Germinal center (tissue), 1 donor: ENCODE measurements around the gene GRID2IP.

Experiments
- DNase-seq: peaks from one replicate; pipeline ENCODE4 v3.0.0; 2012; ENCODE audit warnings: mixed read lengths, low spot score

The GRID2IP gene

DNA sequence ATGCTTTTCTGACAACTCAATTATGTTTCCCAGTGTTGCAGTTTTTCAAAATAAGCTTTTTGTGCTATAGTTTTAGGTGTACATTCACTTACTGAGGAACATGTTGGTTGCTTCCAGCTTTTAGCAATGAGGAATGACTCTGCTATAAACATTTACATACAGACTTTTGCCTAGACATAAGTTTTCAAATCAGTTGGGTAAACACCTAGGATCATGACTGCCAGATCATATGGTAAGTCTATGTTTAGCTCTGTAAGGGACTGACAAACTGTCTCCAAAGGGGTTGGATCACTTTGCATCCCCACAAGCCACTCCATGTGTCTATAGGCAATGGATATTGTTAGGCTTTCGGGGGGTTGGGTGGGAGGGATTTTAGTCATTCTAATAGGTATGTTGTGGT, 10.8 kb upstream of the GRID2IP start:
- no peak for DNase-seq

- DNase-seq: no peak
Measured at GRCh38 chr7:6559896-6560295, 8.6 kb upstream of the GRID2IP start.

DNA sequence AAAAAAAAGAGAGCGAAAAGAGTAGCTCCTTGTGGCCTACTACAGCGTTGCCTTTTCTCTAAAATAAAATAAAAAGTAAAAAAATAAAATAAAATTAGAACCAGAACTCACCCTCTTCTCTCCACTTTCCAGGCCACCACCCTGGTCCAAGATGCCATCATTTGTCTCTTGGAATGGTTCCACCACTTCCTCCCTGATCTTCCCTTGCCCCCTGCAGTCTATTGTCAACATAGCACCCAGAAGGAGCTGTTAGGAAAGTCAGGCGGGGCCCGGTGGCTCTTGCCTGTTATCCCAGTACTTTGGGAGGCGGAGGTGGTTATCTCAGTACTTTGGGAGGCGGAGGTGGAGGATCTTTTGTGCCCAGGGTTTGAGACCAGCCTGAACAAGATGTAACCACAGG, 7.6 kb upstream of the GRID2IP start:
- DNase-seq: no peak

DNA sequence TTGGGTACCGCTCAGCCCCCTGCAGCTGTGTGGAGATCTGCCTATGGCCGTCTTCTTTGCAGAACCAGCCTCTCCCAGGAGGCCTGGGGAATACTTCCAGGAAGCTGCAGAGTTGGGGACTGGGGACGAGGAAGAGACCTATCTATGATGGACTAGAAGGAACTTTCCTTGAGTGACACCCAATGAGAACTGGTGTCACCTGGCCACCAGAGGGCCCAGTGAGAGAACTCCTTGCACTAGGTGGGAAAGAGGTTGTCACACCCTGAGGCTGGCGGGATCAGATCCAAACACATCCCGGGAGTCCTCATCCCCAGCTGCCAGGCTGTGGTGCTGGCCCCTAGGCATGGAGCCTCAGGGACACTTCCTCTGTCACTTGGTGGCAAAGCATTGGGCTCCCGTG, 4.9 kb upstream of the GRID2IP start:
- no peak for DNase-seq

DNA sequence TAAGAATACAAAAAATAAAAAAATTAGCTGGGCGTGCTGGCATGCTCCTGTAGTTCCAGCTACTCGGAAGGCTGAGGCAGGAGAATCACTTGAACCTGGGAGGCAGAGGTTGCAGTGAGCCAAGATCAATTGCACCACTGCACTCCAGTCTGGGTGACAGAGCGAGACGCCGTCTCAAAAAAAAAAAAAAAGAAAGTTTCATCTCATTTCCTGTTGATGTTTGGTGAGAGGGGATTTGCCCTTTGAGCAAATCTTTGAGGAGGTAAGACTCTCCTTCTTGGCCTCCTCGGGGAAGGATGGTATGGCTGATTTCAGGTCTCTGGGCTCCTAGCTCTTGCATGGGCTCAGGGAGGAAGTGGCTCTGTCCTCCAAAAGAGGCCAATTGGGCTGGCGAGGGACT, 3.6 kb upstream of the GRID2IP start:
- no peak for DNase-seq

DNA sequence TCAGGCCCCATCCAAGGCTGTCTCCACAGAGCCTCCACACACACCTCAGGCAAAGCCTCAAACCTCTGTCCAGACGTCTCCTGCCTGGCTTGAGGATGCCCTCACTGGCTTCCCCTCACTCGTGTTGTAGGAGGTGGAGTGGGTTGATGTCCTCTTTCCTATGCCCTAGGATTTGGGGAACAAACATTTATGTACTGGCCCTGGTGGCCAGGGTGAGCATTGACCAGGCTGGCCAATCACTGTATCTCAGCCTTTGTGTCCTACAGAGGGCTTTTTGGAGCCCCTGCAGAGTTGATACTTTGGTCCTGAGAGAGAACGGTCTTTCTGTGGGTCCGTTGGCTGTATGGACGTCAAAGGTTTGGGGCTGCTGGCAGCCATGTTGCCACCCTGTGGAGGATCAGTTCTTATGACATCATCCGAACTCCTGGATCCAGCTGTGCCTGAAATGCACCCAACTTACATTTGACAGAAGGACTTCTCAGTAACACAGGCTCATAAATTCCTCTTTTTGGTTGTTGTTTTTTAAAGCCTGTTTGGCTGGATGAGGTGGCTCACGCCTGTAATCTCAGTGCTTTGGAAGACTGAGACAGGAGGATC, 2.3 kb upstream of the GRID2IP start:
- DNase-seq: no peak

DNA sequence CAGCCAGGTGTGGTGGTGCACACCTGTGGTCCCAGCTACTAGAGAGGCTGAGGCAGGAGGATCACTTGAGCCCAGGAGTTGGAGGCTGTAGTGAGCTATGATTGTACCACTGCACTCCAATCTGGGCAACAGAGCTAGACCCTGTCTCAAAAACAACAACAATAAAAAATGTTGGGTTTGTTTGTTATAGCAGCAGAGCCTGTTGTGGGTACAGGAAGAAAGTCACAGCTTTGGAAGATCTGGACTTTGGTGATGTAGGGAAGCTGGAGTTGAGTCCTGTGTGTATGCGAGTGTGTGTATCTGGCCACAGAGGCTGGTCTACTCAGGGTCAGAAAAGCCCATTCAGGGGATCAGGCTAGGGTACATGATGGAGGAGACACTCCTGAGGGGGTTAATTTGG, 3.9 kb downstream of the GRID2IP start:
- DNase-seq: no peak

GRCh38 chr7:6546498-6547251, 4.6 kb downstream of the GRID2IP start:
- no peak for DNase-seq

DNA sequence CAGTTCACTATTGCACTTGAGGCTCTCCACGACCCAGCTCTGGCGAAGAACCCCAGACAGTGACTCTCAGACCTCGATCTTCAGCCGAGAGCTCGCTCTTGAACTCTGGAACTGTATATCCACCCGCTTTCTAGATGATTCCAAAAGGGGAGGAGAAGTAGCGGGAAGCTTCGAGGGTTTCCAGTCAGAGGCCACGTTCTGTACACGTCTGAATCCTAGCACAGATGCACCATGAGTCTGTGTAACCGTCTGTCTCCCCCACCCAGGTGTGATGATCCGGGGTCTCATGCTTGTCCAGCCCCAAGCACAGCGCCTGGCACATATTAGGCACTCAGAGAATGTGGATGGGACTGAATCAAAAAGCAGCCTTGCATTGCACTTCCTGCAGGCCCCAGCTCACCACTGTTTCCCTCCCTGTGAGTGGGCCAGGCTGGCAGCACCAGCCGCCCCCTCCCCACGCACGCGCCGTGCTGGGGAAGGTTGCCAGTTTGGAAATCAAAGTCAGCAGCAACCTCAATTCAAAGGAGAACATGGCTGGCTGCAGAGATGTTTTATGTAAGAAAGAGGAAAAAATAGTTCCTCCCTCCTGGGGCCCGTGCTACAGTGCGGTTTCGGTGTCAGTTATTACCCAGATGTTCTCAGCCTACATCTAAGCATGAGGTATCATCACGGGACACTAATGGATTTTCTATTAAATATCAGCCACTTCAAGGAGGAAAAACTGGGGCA, 5.7 kb downstream of the GRID2IP start:
- no peak for DNase-seq

DNA sequence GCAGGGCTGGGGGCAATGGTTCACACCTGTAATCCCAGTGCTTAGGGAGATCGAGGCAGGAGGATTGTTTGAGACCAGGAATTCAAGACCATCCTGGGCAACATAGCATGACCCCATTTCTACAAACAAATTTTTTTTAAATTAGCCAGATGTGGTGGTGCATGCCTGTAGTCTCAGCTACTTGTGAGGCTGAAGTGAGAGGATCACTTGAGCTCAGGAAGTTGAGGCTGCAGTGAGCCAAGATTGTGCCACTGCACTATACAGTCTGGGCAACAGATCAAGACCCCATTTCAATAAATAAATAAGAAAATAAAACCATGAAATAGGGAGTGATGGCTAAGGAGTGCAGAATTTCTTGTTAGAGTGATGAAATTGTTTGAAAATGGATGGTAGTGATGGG, 8.9 kb downstream of the GRID2IP start:
- DNase-seq: no peak

GRCh38 chr7:6536262-6537260, 14.7 kb downstream of the GRID2IP start:
- no peak for DNase-seq

GRCh38 chr7:6533893-6534495, 17.3 kb downstream of the GRID2IP start:
- no peak for DNase-seq

DNA sequence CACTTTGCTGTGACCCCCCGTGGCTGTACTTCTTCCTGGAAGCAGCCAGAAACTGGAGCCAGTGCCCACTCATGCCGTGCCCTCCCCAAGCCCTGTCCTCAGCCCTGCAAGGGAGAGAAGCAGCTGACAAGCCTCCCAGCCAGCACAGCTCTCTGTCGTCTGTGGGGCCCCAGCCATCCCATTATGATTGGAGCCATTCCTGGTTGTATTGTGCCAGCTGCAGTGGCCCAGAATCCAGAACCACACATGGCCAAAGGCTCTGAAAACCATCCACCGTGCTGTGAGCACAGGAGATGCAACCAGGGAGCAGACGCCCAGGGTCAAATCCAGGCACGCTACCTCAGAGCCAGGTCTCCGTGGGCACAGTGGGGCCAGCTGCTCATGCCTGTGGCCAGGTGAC, 18.7 kb downstream of the GRID2IP start:
- no peak for DNase-seq

- no peak for DNase-seq
Measured at GRCh38 chr7:6531492-6532279, 19.6 kb downstream of the GRID2IP start.

- peak; percentile 86 for DNase-seq
Measured at GRCh38 chr7:6530626-6531491, 20.4 kb downstream of the GRID2IP start.

DNA sequence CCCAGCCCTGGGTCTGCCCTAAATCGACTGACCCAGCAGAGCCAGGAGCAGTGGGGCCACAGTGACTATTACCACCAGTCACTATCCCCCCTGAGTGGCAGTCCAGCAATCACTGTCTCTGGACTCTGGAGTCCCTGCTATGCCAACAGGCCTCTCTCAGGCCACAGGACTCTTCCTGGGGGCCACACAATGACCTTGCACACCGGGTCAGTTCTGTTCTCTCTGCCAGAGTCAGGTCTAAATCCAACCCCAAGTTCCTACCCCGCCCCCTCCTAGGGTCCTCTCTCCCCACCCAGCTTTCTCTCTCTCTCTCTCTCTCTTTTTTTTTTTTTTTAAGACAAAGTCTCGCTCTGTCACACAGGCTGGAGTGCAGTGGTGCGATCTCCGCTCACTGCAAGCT, 21.6 kb downstream of the GRID2IP start:
- no peak for DNase-seq

- DNase-seq: no peak
Measured at GRCh38 chr7:6528401-6529130, 22.7 kb downstream of the GRID2IP start.

DNA sequence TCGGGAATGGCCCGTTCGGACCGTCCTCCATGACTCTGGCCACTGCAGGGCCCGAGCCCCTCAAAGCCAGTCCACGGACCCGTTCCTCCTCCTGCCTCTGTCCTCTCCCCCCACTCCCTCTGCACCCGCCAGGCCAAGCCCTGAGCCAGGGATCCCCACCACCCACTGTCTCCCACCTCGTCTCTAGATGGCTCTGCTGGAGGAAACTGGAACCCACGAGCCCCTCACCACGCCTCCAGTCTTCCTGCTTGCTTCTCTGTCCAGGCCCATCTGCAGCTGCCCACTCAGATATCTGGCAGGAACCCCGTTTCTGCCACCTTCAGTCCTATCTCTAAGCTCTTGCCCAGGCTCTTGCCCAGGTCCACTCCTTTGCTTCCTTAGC, 24.3 kb downstream of the GRID2IP start:
- DNase-seq: no peak
